Loucy (cell line): ENCODE results near the gene PRR35.

ENCODE experiments used
- CTCF ChIP-seq: fragments of 200-600 bp; sonication (generic); conservative IDR thresholded peaks from 2 replicates; pipeline ENCODE4 v1.5.1; 2014; ENCODE audit warnings: mild to moderate bottlenecking, antibody characterized with exemption, low read length
- EZH2phosphoT487 ChIP-seq: fragments of 200-600 bp; IDR thresholded peaks from 2 replicates; pipeline ENCODE4 v1.6.1; 2018; ENCODE audit warnings: antibody characterized with exemption, mild to moderate bottlenecking, moderate library complexity, borderline replicate concordance

GRCh38 chr16:544517-544916 lies 15.7 kb upstream of the PRR35 start:
- TF ChIP-seq CTCF (no peak), EZH2phosphoT487 (no peak)
